Ascending aorta (tissue), 2 donors: ENCODE results near the gene OSBPL9. TPM values are rescaled to one million over a fixed set of nuclear protein-coding genes. Genes with fewer than 3 reads are reported as not detected.

Source experiments
- DNase-seq, 2 donors: peaks; one replicate each; pipeline ENCODE4 v3.0.0-alpha.2; 2019; ENCODE audit warnings: low spot score in 2 of 2
- H3K27ac ChIP-seq, 2 donors: fragments of 200-600 bp; sonication (generic); one replicate each; pipeline ENCODE4 v1.5.1; 2016 to 2017; ENCODE audit warnings: mild to moderate bottlenecking in 1 of 2
- H3K27me3 ChIP-seq: fragments of 200-600 bp; sonication (generic); one replicate; pipeline ENCODE4 v1.5.1; 2017
- H3K36me3 ChIP-seq, 2 donors: fragments of 200-600 bp; sonication (generic); one replicate each; pipeline ENCODE4 v1.5.1; 2016
- H3K4me1 ChIP-seq, 2 donors: fragments of 200-600 bp; sonication (generic); one replicate each; pipeline ENCODE4 v1.5.1; 2016 to 2017; ENCODE audit warnings: mild to moderate bottlenecking in 1 of 2
- H3K4me3 ChIP-seq, 2 donors: fragments of 200-600 bp; sonication (generic); one replicate each; pipeline ENCODE4 v1.5.1; 2016 to 2017; ENCODE audit warnings: mild to moderate bottlenecking in 1 of 2
- H3K9me3 ChIP-seq, 2 donors: fragments of 200-600 bp; sonication (generic); one replicate each; pipeline ENCODE4 v1.5.1; 2016
- CTCF ChIP-seq, 3 experiments: fragments of 200-600 bp in 2 of 3; fragments of 450-650 bp in 1 of 3; sonication (generic) in 2 of 3; IDR thresholded peaks; one replicate each; pipeline ENCODE4 v1.5.1; 2016 to 2019; ENCODE audit warnings: antibody characterized with exemption in 3 of 3, mild to moderate bottlenecking in 1 of 3, moderate library complexity in 1 of 3
- intact Hi-C: fragments of 100-400 bp; cut with DNase I; formaldehyde crosslinking; loops from one replicate; pipeline ENCODE4 v1.15.1; 2023
- total RNA-seq: library from RNA; depleted of rRNA; stranded (reverse); fragments of >200 nt; gene quantifications from one replicate; pipeline ENCODE4 v1.1.0, GENCODE V29; 2016

OSBPL9 gene
- total RNA-seq, 1 donor from 2014 or later: 101 TPM

GRCh38 chr1:51819810-51820209 lies 202.9 kb downstream of the OSBPL9 start:
- no peak overlapping the region for H3K4me3 ChIP-seq
- no peaks in the 10 kb centered on the region for H3K27me3 ChIP-seq
- no peak for TF ChIP-seq CTCF (IDR thresholded peaks at IDR 0.05)
- no peaks in the 10 kb centered on the region for H3K9me3 ChIP-seq
- H3K36me3 ChIP-seq: peaks cover 21 to 79% of the 10 kb centered on the region in 2 donors
- H3K4me1 ChIP-seq: no peaks in the 10 kb centered on the region
- no peak for DNase-seq
- intact Hi-C loops: no loop called here
- no peak overlapping the region for H3K27ac ChIP-seq

DNA sequence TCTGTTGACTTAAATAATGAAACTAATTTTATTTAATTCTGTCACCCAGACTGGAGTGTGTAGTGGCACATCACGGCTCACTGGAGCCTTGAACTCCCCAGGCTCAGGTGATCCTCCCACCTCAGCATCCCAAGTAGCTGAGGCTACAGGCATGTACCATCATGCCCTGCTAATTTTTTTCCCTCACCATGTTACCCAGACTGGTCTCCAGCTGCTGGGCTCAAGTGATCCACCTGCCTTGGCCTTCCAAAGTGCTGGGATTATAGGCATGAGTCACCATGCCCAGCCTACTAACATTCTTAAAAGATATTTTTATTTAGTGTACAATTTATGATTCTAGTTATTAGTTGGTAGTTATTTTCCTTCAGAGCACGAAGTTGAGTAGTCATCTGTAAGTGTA lies 212.2 kb downstream of the OSBPL9 start:
- Histone ChIP-seq H3K4me1 (no peaks in the 10 kb centered on the region), H3K27me3 (no peaks in the 10 kb centered on the region), H3K36me3 (peaks cover 8 to 44% of the 10 kb centered on the region in 2 donors), H3K27ac (no peak overlapping the region), H3K9me3 (no peaks in the 10 kb centered on the region), H3K4me3 (no peak overlapping the region)
- intact Hi-C loops: no loop called here
- no peak for DNase-seq
- TF ChIP-seq CTCF (IDR thresholded peaks at IDR 0.05): no peak

DNA sequence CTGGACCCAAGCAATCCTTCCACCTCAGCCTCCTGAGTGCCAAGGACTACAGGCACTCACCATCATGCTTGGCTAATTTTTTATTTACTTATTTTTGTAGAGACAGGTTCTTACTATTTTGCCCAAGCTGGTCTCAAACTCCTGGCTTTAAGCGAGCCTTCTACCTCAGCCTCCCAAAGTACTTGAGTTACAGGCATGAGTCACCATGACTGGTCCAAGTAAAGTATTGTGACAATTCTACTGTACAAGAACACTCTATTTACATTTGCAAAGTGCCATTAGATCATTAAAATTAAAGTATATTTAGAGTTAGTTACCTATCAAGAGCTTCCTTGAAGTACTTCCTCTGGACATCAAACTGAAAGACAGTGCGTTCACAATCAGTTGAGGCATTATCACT lies 216.8 kb downstream of the OSBPL9 start:
- Histone ChIP-seq H3K9me3 (no peaks in the 10 kb centered on the region), H3K27ac (no peak overlapping the region), H3K27me3 (no peaks in the 10 kb centered on the region), H3K4me3 (no peak overlapping the region), H3K4me1 (no peaks in the 10 kb centered on the region), H3K36me3 (peaks cover 10 to 54% of the 10 kb centered on the region in 2 donors)
- intact Hi-C loops: no loop called here
- no peak for TF ChIP-seq CTCF (IDR thresholded peaks at IDR 0.05)
- no peak for DNase-seq

DNA sequence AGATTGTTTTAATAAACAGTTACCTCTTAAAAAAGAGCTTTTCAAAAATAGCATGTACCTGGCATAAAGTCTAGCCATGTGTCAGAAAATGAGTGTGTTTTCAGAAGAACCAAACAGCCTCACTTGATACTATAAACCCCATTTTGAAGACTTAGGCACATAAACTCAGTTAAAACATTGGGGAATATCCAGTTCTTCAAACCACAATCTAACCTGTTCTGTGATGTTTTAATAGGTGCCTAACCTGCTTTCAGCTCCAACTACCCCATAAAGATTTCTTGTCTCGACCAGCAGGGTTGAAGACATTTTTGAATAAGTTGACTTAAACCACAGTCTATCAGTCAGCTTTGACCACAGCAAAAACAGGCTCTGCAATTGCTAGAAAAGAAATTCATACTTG lies 220.4 kb downstream of the OSBPL9 start:
- Histone ChIP-seq H3K27ac (no peak overlapping the region), H3K36me3 (peaks cover 10 to 41% of the 10 kb centered on the region in 2 donors), H3K4me1 (no peaks in the 10 kb centered on the region), H3K4me3 (no peak overlapping the region), H3K27me3 (no peaks in the 10 kb centered on the region), H3K9me3 (no peaks in the 10 kb centered on the region)
- no peak for DNase-seq
- no peak for TF ChIP-seq CTCF (IDR thresholded peaks at IDR 0.05)
- intact Hi-C loops: no loop called here

Other genes starting within 250 kb of the OSBPL9 start
- gene EPS15, start 97.8 kb upstream of the OSBPL9 start, total RNA-seq: 44.6 TPM